ENCODE measurements around the gene SMYD3. TPM values are rescaled to one million over a fixed set of nuclear protein-coding genes. Genes with fewer than 3 reads are reported as not detected.

Gene SMYD3
- total RNA-seq, 1 experiment from 2014 or later: 35.1 TPM

DNA sequence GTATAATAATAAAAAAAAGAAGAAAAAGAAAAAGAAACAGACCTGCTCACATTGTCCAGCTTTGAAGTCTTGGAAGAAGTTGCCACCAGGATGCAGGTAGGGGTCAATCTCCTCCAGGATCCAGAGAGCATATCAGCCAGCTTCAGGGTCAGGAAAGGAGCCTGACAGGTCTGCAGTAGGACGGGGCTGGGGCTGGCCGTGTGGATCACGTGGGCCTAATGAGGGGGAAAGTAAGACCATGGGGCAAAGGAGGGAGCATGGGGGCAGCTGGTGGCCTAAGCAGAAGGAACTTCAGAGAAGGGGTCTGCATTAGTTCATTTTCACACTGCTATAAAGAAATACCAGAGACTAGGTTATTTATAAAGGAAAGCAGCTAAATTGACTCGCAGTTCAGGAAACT, 19.3 kb upstream of the SMYD3 start:
- no TSS peak for BruUV-seq (replicated peaks)
- CTCF ChIA-PET: no interaction called here
- H3K27me3 Mint-ChIP-seq (ENCODE audit: unreplicated experiment): no peaks in the 10 kb centered on the region
- H3K9me3 Mint-ChIP-seq (ENCODE audit: low read depth, unreplicated experiment): no peaks in the 10 kb centered on the region
- TF ChIP-seq CTCF (IDR thresholded peaks at IDR 0.05; ENCODE audit: unreplicated experiment): no peak
- H3K36me3 Mint-ChIP-seq (ENCODE audit: insufficient read depth, unreplicated experiment): no peaks in the 10 kb centered on the region
- H3K4me1 Mint-ChIP-seq (ENCODE audit: low read depth, unreplicated experiment): peaks cover 27% of the 10 kb centered on the region
- no peak for DNase-seq
- H3K4me3 Mint-ChIP-seq (ENCODE audit: low read depth, unreplicated experiment): no peak overlapping the region
- H3K27ac Mint-ChIP-seq (ENCODE audit: unreplicated experiment): no peak overlapping the region
- intact Hi-C loops (cut with micrococcal nuclease; ENCODE audit: unreplicated experiment): no loop called here

DNA sequence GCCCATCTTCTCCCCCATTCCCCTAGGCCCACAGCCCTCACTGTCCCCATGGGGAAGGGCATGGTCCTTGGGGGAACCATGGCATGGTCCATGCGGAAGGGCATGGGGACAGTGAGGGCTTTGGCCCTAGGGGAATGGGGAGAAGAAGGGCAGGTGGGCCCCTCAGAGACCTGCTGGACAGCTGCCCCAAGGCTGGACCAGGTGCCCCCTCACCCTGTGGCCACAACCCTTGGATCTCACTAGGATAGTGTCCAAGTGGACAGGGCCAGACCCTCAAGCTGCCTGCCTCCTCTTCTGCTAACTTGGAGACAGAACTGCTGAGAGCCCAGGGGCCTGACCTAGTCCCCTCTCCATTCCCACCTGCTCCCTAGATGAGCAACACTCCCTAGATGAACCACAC, 12.4 kb upstream of the SMYD3 start:
- DNase-seq: no peak
- CTCF ChIA-PET: no interaction called here
- Mint-ChIP-seq H3K27ac (ENCODE audit: unreplicated experiment) (no peak overlapping the region), H3K4me3 (ENCODE audit: low read depth, unreplicated experiment) (no peak overlapping the region), H3K36me3 (ENCODE audit: insufficient read depth, unreplicated experiment) (no peaks in the 10 kb centered on the region), H3K4me1 (ENCODE audit: low read depth, unreplicated experiment) (no peaks in the 10 kb centered on the region), H3K9me3 (ENCODE audit: low read depth, unreplicated experiment) (peaks cover 7% of the 10 kb centered on the region), H3K27me3 (ENCODE audit: unreplicated experiment) (no peaks in the 10 kb centered on the region)
- BruUV-seq (replicated peaks): no TSS peak
- intact Hi-C loops (cut with micrococcal nuclease; ENCODE audit: unreplicated experiment): no loop called here
- TF ChIP-seq CTCF (IDR thresholded peaks at IDR 0.05; ENCODE audit: unreplicated experiment): no peak

DNA sequence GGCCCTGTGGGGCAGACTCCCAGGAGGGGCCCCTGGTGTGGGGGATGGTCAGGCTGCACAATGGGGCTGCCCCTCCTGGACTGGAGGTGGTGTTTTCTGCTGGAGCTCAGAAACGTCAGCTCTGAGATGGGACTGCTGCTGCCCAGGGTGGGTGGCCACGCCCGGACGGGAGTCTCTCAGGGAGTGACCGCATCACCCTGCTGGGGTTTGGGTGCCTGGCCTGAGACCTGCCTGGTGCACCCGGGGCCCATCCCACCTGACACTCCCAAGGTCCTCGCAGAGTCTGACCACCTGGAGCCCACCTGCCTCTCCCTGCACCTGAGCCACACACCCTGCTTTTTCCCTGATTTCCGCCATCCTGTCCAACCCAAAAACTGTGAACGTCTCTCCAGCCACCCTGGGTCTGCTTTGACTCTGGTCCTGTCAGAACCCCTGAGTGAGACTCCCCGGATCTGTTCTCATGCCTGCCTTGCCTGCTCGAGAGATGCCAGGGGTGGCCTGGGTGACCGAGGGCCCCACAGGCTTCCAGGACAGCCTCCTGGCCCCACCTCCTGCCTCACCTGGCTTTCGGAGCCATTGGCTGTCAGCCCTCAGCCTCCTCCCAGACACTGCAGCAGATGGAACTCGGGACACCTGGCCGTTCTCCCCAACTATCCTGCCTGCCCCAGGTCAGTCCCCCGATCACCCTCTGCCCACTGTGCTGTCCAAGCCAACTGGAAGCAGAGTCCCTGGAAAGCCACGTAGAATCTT, 11.6 kb upstream of the SMYD3 start:
- Mint-ChIP-seq H3K4me1 (ENCODE audit: low read depth, unreplicated experiment) (no peaks in the 10 kb centered on the region), H3K27ac (ENCODE audit: unreplicated experiment) (no peak overlapping the region), H3K4me3 (ENCODE audit: low read depth, unreplicated experiment) (no peak overlapping the region), H3K36me3 (ENCODE audit: insufficient read depth, unreplicated experiment) (no peaks in the 10 kb centered on the region), H3K27me3 (ENCODE audit: unreplicated experiment) (no peaks in the 10 kb centered on the region), H3K9me3 (ENCODE audit: low read depth, unreplicated experiment) (peaks cover 7% of the 10 kb centered on the region)
- TF ChIP-seq CTCF (IDR thresholded peaks at IDR 0.05; ENCODE audit: unreplicated experiment): no peak
- CTCF ChIA-PET: no interaction called here
- no TSS peak for BruUV-seq (replicated peaks)
- intact Hi-C loops (cut with micrococcal nuclease; ENCODE audit: unreplicated experiment): no loop called here
- no peak for DNase-seq

DNA sequence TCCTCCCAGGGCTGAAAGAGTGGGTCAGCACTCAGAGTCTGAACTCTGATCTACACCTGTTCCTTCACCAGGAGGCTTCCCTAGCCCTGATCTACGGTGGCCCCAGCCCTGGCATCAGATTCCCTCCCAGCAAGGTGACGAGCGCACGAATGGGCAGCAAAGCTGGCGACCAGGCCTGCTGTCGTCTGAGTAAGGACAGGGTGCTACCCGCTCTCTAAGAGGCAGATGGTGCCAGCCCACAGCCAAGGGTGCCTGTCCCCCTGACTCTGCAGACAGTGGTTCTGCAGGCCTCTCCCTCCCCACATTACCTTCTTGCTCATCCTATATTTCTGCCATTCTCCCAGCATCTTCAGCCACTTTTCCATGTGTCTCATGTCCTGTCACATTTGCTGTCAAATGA, 10.3 kb upstream of the SMYD3 start:
- intact Hi-C loops (cut with micrococcal nuclease; ENCODE audit: unreplicated experiment): no loop called here
- no peak for TF ChIP-seq CTCF (IDR thresholded peaks at IDR 0.05; ENCODE audit: unreplicated experiment)
- Mint-ChIP-seq H3K4me1 (ENCODE audit: low read depth, unreplicated experiment) (no peaks in the 10 kb centered on the region), H3K36me3 (ENCODE audit: insufficient read depth, unreplicated experiment) (no peaks in the 10 kb centered on the region), H3K9me3 (ENCODE audit: low read depth, unreplicated experiment) (peaks cover 7% of the 10 kb centered on the region), H3K27ac (ENCODE audit: unreplicated experiment) (no peak overlapping the region), H3K27me3 (ENCODE audit: unreplicated experiment) (no peaks in the 10 kb centered on the region), H3K4me3 (ENCODE audit: low read depth, unreplicated experiment) (no peak overlapping the region)
- no peak for DNase-seq
- BruUV-seq (replicated peaks): no TSS peak
- CTCF ChIA-PET: interaction anchor here (0.5 kb wide), 1 partner anchor 15 kb away, joined by 3 read pairs; no protein-coding TSS in a partner anchor
